Measurements from ENCODE around the gene LSAMP.
"Not testable (repeated sequence)": the region's sequence is repeated elsewhere in the genome, so short reads cannot be mapped to it uniquely, and the experiment has no call there.

Gene LSAMP

DNA sequence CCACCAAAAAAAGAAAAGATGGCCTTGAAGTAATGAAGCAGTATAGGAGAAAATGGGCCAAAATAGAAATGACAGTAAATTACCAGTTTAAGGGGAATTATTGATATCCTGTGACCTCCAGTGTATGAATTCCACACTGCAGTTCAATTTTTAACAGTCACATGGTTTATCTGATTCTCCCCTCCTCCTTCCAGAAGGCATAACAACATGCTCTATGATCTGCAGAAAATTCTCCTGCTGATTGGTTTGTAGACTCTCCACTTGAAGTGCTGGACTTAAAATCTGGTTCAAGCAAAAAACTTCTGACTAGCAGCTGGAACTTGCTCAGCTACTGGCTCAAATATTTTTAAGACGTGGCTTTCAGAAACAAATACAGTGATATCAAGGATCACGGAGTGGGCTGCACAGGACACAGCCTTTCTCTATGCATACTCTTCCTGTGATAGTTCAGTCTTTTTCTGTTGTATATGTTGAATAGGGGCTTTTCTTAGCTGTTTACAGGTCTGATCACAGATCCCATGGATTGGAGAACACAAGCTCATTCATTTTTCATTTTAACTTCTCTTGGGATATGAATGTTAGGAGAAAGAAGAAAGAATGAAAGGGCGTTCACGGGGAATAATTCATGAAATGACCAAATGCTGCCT is 211.5 kb downstream of the LSAMP start:
- DNase-seq = no peak

DNA sequence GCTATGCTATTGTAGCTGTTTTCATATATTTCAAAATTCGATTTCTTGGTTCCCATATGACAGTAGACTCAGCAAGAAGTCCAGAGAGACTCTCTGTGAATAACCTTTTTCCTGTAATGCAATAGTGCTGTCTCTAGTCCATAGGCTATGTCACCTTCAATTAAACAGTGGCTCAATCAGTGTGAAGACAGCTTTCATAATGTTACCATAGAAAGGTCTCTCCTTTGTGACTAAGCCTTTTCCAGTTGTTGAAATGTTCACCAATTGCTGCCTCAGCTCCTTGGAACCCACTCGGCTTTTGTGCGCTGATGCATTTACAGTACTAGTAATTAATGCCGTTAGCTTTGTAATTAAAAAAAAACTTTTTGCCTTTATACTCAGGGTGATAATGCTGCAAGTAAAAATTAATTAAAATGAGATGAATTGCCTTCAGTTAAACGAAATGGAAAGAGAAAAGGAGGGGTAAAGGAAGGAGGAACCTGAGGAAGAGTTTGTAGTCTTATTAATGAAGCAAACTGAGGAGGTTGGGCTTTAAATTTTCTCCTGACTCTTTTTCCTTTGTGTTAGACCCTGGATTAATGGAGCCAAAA is 214.8 kb downstream of the LSAMP start:
- DNase-seq = no peak

DNA sequence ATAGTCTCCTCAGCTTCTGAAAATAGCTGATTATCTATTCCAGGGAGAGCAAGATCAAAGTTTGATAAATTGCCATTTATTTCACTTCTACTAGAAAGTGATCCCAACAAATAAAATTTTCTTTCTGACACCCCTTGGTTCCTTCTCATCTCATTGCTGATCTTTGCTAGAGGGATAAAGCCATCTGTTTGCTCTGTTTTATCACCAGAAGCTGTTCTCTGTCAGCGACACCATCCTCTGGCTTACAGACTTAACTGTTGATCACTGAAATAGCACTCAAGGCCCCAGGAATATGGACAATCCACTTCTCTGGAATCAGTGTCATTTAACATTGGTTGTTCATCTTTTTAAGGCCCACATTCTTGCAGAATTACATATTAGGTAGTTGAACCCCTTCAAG is 219.0 kb downstream of the LSAMP start:
- no peak for DNase-seq

DNA sequence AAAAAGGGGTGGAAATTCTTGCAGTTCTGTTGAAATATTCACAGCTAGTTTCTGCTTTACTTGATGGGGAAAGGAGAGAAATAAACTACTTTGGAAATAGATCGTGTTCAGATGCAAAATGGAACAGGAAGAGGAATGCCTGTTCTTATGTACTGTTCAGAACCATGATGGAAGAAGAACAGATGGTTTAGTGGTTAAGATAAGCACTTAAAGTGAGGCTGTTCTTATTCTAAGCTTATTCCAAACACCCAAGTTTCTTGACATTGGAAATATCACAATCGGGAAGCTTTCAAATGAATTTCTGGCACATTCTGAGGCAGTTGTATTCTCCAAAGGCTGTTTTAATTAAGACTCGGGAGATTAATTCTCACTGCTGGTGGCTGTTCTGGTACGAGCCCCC is 228.5 kb downstream of the LSAMP start:
- no peak for DNase-seq

DNA sequence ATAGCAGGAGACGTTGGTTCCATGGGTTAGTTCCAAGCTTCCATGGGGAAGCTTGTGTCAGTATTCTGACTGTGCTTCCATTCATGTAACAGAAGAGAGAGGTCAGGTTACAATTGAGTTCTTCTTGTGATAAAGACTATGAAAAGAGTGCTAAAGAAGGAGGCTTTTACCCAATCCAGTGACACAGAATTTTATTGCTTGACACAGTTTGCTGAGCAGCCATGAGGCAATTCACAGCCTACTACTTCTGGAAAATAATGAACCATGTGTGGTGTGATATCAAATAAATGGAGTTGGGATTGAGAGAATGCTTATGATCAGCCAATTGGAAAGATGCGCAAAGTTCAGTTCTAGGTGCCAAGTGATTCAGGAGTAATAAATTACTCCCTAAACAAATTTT is 233.4 kb downstream of the LSAMP start:
- no peak for DNase-seq

DNA sequence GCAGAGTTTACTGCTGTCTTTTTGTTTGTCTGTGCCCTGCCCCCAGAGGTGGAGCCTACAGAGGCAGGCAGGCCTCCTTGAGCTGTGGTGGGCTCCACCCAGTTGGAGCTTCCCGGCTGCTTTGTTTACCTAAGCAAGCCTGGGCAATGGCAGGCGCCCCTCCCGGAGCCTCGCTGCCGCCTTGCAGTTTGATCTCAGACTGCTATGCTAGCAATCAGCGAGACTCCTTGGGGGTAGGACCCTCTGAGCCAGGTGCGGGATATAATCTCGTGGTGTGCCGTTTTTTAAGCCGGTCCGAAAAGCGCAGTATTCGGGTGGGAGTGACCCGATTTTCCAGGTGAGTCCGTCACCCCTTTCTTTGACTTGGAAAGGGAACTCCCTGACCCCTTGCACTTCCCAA is 236.5 kb downstream of the LSAMP start:
- not testable (repeated sequence) for DNase-seq

DNA sequence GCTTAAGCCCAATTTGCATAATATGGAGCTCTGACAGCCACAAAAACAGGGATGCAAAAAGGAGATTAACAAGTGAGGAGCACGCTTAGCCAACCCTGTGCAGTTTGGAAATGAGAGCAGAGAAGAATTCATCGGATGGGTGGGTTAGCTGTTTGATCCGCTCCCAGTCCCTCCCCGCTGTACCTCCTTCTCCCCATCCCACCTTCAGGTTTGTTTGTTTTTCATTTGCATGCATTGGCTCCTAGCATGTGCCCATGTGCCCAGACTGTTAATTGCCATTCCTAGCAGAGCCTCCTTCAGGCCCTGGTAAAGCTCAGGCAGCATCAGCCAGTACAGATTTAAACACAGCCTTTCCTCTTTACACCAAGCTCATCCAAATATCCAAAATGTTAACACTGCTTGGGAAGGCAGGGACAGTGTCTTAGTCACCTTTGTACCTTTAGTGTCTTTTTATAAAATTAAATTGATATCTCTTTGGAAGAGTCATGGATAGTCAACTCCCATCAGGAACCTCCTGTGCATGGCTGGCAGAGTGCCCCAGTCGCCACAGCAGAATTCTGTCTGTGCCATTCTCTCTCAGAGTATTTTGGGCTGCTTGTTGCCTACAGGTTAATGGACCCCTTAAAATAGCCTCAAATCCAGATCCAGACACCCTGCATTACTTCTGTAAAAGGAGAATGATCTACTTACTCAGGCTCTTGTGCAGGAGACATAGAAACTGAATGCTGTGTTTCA is 244.2 kb downstream of the LSAMP start:
- no peak for DNase-seq

DNA sequence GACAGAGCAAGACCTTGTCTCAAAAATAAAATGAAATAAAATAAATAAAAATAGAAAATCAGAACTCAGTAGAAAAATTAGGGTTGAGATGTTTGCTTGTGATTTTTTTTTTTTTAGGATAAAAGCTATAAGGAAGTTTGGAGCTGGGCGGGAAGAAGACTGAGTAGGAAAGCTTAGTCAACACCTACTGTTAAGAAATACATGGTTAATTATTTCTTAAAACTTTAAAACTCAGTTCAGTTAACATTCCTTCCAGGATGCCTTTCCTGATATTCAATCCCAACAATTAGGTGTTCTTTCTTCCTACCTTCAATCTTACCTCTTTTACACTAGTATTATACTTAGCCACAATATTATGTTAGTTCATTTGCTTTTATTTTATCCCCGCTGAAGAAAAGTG is 246.2 kb downstream of the LSAMP start:
- DNase-seq = no peak

DNA sequence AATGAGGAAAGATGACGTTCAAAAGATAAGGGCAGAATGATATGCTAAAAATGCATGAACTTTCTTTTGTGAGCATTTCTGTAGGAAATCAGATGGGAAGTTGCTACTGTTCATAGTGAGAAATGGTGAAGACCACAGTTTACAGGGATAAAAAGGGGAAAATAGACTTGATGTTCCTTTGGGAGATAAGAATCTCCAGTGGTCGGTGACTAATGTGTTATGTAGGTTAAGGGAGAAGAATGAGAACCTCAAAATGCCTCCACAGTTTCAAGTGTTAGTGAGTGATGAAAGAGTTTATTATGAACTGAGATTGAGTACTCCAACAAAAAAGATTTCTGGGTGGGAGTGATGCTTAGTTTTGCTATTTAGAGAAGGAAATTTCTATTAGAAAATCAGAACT is 247.2 kb downstream of the LSAMP start:
- no peak for DNase-seq

DNA sequence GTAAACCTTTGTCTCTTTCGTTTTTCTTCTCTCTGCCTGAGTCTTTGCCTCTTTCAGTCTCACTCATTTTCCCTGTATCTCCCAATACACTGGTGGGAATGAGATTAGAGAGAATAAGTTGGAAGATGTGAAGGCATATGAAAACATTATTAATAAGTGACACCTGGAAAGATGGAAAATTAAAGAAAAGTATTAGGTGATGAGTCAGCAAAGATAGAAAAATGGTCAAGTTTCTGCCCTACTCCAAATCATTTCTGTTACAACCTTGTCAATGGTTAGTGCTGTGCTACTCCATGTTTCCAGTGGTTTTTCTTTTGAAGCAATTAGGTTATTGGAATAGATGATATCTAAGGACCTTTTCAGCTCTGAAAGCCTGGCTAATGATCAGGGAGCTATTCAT is 252.8 kb downstream of the LSAMP start:
- DNase-seq = no peak

DNA sequence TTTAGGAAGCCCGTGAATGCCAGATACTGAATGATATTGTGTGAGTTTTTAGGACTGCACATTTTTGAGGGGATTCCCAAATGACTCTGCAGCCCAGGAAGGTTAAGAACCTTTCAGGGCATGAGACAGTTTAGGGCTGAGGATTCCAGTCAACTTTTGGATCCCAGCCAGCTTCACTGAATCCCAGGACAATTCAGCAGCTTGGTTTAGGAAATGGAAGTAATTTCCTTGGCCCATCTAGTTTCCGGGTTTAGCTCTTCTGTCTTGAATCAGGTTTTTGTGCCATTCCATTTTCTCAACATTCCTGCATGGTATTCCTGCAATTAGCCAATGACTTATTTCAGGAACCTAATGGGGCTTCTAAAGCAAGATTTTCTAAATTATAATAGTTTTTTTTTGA is 253.9 kb downstream of the LSAMP start:
- no peak for DNase-seq

DNA sequence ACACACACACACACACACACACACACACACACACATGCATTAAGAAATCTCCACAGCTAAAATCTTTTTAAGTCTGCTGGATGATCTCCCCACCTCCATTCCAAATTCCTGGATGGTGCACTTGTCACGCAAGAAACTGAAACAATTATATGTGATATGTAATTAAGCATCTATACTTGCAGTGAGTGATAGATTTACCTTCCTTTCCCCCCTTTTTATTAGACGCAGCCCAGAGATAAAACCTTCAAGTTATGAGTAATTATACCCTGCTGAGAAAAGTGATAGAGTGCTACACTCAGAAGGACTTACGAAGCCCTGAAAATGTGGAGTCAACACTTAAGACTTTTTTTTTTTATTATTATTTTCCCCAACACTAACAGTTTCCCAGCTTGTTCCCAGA is 255.2 kb downstream of the LSAMP start:
- DNase-seq = no peak

DNA sequence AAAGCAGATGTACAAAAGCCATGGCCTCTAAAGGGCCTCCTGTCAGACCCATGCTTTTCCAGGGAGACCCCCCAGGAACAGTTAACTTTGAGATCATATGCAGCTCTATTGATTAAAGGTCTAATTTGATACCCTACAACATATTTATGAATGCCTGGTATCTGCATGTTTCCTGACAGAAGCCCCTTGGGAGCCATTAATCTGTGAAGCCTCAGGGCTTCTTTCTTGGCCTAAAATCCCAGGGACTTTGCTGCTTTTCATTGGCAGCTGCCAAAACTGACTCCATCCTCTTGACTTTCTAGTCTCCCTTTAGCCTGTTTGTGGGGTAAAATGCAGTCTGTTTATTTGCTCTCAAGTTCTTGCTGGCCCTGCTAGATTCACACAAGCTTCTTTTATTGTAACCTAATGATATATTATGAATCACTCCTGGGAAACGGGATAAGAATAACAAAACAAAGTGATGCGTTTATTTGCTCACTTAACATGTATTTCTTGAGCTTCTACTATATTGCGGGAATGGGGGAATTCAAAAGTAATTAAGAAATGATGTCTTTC is 257.0 kb downstream of the LSAMP start:
- DNase-seq = no peak

DNA sequence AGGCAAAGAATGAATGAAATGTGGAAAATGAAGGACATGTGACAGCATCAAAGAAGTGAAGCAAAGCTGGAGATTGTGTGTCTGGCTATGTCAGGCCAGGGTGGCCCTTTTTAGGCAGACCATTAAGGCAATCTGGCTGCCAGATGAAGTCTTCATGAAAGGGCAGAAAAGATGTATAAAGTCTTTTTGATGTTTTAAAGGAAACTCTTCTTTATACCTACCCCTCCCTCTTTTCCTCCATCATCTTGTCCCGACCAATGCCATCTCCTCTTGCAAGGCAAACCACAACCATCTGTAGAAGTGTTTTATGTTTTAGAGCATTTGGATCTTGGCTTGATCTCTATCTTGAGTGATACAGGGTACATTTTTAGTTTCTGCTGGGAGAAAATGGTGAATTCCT is 259.2 kb downstream of the LSAMP start:
- no peak for DNase-seq

DNA sequence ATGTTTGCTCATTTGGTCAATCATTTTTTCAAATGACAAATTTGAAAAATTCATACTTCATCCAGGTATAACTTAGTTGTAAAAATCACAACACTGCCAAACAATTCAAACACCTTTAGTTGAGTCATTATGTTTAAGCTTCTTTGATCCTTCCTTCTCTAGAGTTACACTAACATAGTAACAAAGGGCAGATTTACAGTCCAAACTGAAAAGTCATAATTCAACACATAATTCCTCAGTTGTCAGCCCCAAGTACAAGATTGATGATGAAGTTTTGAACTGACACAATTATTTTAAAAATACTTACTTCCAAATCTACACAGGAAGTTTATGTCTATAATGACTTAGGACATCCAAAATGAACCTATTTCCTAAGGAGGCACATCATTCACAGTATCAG is 264.1 kb downstream of the LSAMP start:
- no peak for DNase-seq

DNA sequence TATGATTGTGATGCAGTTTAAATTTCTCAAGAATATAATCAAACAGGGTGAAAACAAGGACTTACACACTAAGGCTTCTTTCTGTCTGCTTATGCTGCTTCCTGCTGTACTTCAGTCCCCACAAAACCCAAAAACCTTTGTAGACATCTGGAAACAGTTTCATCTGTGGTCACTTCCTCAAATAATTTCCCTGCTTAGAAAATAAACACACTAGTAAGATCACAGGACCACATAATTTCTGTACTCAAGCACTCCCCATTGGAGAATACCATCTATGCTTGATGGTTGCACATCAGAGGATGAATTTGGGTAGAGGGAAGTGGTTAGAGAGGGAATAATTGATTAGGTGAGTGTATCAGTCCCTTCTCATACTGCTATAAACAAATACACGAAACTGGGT is 266.2 kb downstream of the LSAMP start:
- no peak for DNase-seq

DNA sequence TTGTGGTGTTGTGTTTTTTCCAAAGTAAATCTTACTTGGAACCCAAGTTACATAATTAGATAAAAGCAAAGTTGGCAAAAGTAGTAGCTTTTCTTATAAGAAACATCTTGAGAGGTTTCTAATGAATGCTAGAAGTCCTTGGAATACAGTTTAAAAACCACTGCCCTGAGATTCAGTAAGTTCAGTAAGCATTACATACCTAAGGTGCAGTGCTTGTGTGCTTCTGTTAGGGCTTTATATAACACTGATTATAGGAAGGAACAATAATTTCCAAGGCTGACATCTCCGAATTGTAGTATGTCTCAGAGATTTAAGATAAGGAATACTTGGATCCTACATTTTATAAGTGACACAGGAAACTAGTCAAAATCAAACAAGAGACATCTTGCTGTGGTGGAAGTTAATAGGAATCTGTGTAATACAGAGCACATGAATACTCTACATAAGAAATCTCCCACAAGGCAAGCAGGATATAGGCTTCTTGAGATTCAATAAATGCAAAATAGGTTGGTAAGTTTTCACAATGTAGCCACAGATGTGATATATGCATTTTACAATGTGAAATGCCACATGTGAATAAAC is 268.2 kb downstream of the LSAMP start:
- no peak for DNase-seq

DNA sequence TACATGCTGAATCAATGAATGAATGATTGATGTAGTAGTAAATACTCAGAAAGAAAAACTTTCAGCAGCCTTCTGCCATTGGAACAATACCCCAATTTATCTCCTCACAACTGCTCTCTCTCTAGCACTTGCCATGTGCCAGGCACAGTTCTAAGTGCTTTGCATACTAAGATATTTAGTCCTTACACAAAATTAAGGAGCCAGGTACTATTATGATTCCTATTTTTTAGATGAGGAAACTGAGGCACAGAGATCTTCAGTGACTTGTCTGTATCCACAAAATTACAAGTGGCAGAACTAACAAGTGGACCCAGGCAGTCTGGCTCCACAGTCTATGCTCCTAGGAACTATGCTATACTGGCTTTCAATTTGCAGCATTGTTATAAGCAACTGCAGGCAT is 279.2 kb downstream of the LSAMP start:
- no peak for DNase-seq

DNA sequence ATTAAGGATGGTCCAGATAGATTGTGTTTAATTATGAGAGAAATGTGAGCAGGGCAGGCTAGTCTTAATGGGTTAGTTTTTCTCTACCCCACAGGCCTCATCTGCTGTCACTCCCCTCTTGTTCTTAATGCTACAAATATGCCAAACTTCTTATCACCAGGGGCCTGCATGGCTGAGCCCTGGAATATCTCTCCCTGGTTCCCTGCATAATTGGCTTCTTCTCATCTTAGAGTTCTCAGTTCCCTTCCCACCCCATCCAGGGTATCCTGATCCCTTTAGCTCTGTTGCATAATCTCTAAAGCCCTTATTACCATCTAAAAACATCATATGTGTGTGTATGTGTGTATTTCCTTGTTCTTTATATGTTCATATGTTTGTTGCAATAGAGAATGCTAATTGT is 279.6 kb downstream of the LSAMP start:
- no peak for DNase-seq

DNA sequence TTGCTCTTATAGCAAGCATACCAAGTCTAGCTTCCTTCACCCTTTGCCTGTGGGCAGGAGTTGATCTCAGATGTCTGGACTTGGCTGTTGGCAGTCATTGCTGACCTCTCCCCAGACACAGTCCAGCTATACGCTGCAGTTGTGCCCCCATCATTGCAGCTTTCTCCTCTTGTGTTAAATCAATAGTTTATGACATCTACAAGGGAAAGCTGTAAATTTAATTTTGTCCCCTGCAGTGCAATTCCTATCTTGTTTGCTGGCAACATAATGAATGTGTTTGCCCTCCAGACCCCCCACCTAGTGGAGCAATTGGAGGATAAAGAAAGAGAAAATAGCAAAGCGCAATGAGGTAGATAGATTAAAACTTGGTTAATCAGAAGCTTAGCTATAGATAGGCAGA is 280.2 kb downstream of the LSAMP start:
- DNase-seq = no peak

DNA sequence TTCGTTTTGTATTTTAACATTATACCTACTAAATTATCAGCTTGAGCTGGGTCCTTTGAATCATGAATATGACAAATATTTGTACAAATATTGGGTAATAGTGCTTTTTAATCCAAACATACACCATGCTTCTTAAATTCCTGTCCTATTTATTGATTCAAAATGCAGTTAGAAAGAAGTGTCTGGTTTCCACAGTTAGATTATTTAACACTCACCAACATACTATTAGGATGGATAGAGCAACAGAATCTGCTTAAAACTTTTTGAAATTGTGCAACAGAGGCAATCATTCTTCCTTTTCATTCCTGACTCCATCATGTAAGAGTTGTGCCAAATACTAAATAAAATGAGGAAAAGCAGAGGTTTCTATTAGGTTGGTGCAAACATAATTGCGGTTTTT is 281.2 kb downstream of the LSAMP start:
- DNase-seq = no peak

DNA sequence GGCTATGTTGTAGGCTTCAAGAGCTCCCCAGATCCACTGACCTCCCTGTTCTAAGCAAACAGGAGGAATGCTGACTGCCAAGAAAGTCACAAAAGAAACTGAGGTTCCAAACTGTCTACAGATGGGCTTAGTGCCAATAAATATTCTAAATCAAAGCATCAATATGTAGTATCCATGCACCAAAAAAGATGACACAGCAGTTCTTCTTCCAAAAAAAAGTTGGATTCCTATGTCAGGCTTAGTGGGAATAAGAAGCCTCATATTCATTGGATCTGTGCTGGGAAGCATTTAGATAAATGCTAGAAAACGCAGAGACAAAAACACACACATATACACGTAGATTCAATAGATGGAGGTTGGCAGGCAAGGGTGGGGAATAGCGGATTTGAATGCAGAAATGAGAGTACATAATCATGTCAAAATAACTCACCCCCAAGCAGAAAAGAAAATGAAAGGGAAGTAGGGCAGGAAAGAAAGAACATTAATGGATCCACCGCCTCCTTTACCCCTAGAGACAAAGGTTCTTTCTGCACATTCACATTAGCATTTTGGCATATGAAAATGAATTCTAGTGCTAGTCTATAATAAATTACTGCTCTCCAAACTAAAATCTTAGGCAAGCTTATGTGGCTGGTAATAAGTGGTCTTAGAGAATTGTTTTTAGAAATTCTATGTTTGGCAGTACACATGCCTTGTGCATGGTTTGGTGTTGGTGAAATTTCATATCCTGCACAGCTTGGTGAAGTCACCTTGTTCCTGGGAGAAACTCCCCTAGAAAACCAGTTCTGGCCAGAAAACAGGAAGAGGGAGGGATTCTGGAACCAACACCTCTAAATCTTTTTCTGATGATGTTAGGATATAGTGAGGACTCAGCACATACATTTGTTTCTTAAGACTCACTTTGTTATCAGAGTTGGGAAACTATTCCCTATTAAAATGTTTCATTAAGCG is 283.4 kb downstream of the LSAMP start:
- DNase-seq = no peak

DNA sequence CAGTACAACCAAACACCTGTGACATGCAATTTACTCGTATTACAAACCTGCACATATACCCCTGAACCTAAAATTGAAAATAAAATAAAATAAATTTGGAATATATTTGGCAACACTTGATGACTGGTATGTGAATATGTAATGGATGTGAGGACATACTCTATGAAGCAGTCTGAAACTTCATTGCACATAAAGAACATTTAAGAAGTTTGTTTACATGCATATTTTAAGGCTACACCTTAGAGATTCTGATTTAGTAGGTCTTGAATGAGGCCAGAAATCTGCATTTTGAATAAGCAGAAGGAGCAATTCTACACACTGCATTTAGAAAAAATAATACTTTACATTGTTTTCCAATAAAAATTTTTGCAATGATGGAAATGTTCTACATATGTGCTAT is 284.7 kb downstream of the LSAMP start:
- DNase-seq = no peak

All from activated naive CD4-positive, alpha-beta T cell treated with anti-CD3 and anti-CD28 coated beads, Interleukin-2, amount 50 U/mL, for 16 hours (primary cell).